ENCODE results near the gene HPS1. TPM values are rescaled to one million over a fixed set of nuclear protein-coding genes. Genes with fewer than 3 reads are reported as not detected.

The HPS1 gene
- total and polyA plus RNA-seq, 2 experiments from 2014 or later = 21.4 to 51.2 TPM

- TF ChIP-seq REST (IDR thresholded peaks at IDR 0.05; ENCODE audit: unreplicated experiment) = no peak
- TF ChIP-seq ZNF331 (CRISPR knock-in tag; IDR thresholded peaks at IDR 0.05; ENCODE audit: low read depth) = no peak
Observed at GRCh38 chr10:98417973-98418664, 28.6 kb downstream of the HPS1 start (continued).

DNA sequence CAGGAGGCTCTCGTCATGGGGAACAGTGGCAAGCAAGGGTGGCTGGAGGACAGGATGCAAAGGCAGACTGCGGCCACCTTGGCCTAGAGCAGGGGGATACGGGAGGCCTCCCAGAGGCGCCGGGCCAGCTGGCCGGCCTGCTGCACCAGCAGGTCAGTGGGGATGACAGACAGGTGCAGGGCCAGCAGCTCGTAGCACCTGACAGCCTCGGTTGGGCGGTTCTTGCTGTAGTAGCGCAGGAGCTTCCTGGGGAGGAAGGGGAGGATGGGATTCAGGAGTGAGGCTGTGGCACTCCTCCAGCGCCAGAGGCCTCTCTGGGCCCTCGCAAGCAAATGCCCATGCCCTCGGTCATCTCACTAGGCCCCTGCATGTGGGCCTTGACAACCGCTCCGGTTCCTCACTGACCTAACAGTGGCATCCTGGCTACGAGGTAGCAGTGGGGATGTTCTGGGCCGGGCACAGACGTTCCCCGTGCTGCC, 29.2 kb downstream of the HPS1 start:
- peaks cover 8% of the 10 kb centered on the region; the same call in 2 of the 3 replicates for H3K36me3 Mint-ChIP-seq (ENCODE audit: low read depth)
- H2AFZ ChIP-seq = no peak overlapping the region
- no peak overlapping the region for H3K27ac ChIP-seq (ENCODE audit: low read depth)
- H3K4me2 ChIP-seq = no peak overlapping the region
- H3K27me3 Mint-ChIP-seq (ENCODE audit: insufficient read depth, low read depth, poor library complexity) = peaks cover 7% of the 10 kb centered on the region
- ATAC-seq = no peak
- H3K79me2 ChIP-seq (replicated peaks; ENCODE audit: insufficient read depth) = no peaks in the 10 kb centered on the region
- no peaks in the 10 kb centered on the region for H3K27me3 ChIP-seq (ENCODE audit: insufficient read depth)
- peaks cover 12% of the 10 kb centered on the region; the same call in 2 of the 3 replicates for H3K4me1 Mint-ChIP-seq
- no peak overlapping the region for H3K4me3 Mint-ChIP-seq
- H3K9me3 Mint-ChIP-seq = no peaks in the 10 kb centered on the region
- H3K36me3 ChIP-seq (ENCODE audit: insufficient read depth) = no peaks in the 10 kb centered on the region
- peaks cover 14% of the 10 kb centered on the region for H3K4me1 ChIP-seq (ENCODE audit: insufficient read depth)
- H3K4me3 ChIP-seq = no peak overlapping the region
- no peaks in the 10 kb centered on the region for H3K9me2 ChIP-seq (ENCODE audit: insufficient read depth)
- no peaks in the 10 kb centered on the region for H4K20me1 ChIP-seq (replicated peaks; ENCODE audit: insufficient read depth)
- DNase-seq (ENCODE audit: low spot score) = no peak
- H3K27ac Mint-ChIP-seq = no peak overlapping the region
- no peaks in the 10 kb centered on the region for H3F3A ChIP-seq (replicated peaks; ENCODE audit: low read depth)
- TF ChIP-seq POLR2AphosphoS5 (IDR thresholded peaks at IDR 0.05; ENCODE audit: low read depth) (no peak), REST (IDR thresholded peaks at IDR 0.05; ENCODE audit: unreplicated experiment) (no peak), ZNF114 (CRISPR knock-in tag; IDR thresholded peaks at IDR 0.05) (no peak), EZH2 (IDR thresholded peaks at IDR 0.05; ENCODE audit: low read depth, unreplicated experiment) (no peak), JUNB (IDR thresholded peaks at IDR 0.05; ENCODE audit: unreplicated experiment) (no peak)
- TF ChIP-seq, protein P1, sequence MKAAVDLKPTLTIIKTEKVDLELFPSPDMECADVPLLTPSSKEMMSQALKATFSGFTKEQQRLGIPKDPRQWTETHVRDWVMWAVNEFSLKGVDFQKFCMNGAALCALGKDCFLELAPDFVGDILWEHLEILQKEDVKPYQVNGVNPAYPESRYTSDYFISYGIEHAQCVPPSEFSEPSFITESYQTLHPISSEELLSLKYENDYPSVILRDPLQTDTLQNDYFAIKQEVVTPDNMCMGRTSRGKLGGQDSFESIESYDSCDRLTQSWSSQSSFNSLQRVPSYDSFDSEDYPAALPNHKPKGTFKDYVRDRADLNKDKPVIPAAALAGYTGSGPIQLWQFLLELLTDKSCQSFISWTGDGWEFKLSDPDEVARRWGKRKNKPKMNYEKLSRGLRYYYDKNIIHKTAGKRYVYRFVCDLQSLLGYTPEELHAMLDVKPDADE (IDR thresholded peaks at IDR 0.05) = no peak
